Epithelial cell of proximal tubule (primary cell): Measurements from ENCODE around the gene CTIF. TPM values are rescaled to one million over a fixed set of nuclear protein-coding genes. Genes with fewer than 3 reads are reported as not detected.

Experiments used
- DNase-seq: peaks from one replicate; pipeline ENCODE4 v3.0.0-alpha.2; 2011; ENCODE audit warnings: low read depth
- H3K4me3 ChIP-seq: 2 replicates; pipeline ENCODE4 v1.5.1; 2011; ENCODE audit warnings: low read depth, mild to moderate bottlenecking, low read length
- CTCF ChIP-seq: conservative IDR thresholded peaks from 2 replicates; pipeline ENCODE4 v1.5.1; 2012; ENCODE audit warnings: low read depth, mild to moderate bottlenecking, low read length
- total RNA-seq: library from RNA; depleted of rRNA; stranded (reverse); fragments of >200 nt; gene quantifications from 2 replicates; pipeline ENCODE4 v1.2.3, GENCODE V29; 2015

The CTIF gene
- total RNA-seq, 1 donor from 2014 or later, result 12.9 TPM

- DNase-seq, result no peak
- H3K4me3 ChIP-seq, result no peak overlapping the region
- no peak for TF ChIP-seq CTCF
These were observed 41.2 kb downstream of the CTIF start for GRCh38 chr18:48580066-48580465.

- no peak for DNase-seq
- no peak for TF ChIP-seq CTCF
These were observed 42.0 kb downstream of the CTIF start for GRCh38 chr18:48580782-48581181.

GRCh38 chr18:48581206-48581605, 42.4 kb downstream of the CTIF start:
- TF ChIP-seq CTCF, result no peak
- no peak overlapping the region for H3K4me3 ChIP-seq
- DNase-seq, result no peak

More at GRCh38 chr18:48580782-48581181, 42.0 kb downstream of the CTIF start:
- H3K4me3 ChIP-seq, result no peak overlapping the region

- no peak for TF ChIP-seq CTCF
- DNase-seq, result no peak
- H3K4me3 ChIP-seq, result no peak overlapping the region
These were observed 43.1 kb downstream of the CTIF start for GRCh38 chr18:48581941-48582340.

- DNase-seq, result no peak
- H3K4me3 ChIP-seq, result no peak overlapping the region
- no peak for TF ChIP-seq CTCF
These were observed 44.1 kb downstream of the CTIF start for GRCh38 chr18:48582946-48583345.

- no peak for TF ChIP-seq CTCF
- no peak overlapping the region for H3K4me3 ChIP-seq
- no peak for DNase-seq
These were observed 44.7 kb downstream of the CTIF start for GRCh38 chr18:48583573-48583972.

GRCh38 chr18:48589797-48590519, 51.1 kb downstream of the CTIF start:
- no peak for DNase-seq
- TF ChIP-seq CTCF, result no peak

More at GRCh38 chr18:48589797-48590519, 51.1 kb downstream of the CTIF start:
- H3K4me3 ChIP-seq, result no peak overlapping the region
